ENCODE measurements around the gene PROX2.

Gene PROX2

GRCh38 chr14:74915826-74916225 is 39.9 kb upstream of the PROX2 start:
- H3K4me3 ChIP-seq (ENCODE audit: low read depth, low read length): no peak overlapping the region
- no peak for DNase-seq (ENCODE audit: low read depth)
- TF ChIP-seq CTCF (IDR thresholded peaks at IDR 0.05; ENCODE audit: low read depth, low read length): no peak
- TF ChIP-seq POLR2A (IDR thresholded peaks at IDR 0.05; ENCODE audit: extremely low read depth, insufficient read length): no peak
- TF ChIP-seq MYC (IDR thresholded peaks at IDR 0.05; ENCODE audit: low read depth, low read length): no peak
- TF ChIP-seq MAX (IDR thresholded peaks at IDR 0.05; ENCODE audit: low read depth, low read length): no peak

GRCh38 chr14:74915426-74915825 is 39.5 kb upstream of the PROX2 start:
- DNase-seq (ENCODE audit: low read depth): no peak
- H3K4me3 ChIP-seq (ENCODE audit: low read depth, low read length): no peak overlapping the region
- TF ChIP-seq MYC (IDR thresholded peaks at IDR 0.05; ENCODE audit: low read depth, low read length) (no peak), CTCF (IDR thresholded peaks at IDR 0.05; ENCODE audit: low read depth, low read length) (no peak), MAX (IDR thresholded peaks at IDR 0.05; ENCODE audit: low read depth, low read length) (no peak), POLR2A (IDR thresholded peaks at IDR 0.05; ENCODE audit: extremely low read depth, insufficient read length) (no peak)

- peak; percentile 61 for DNase-seq (ENCODE audit: low read depth)
- TF ChIP-seq MAX (IDR thresholded peaks at IDR 0.05; ENCODE audit: low read depth, low read length) (no peak; the same call in 1 of the 2 replicates), CTCF (IDR thresholded peaks at IDR 0.05; ENCODE audit: low read depth, low read length) (peak; percentile 83)
- no peak overlapping the region for H3K4me3 ChIP-seq (ENCODE audit: low read depth, low read length)
Measured at GRCh38 chr14:74913986-74914573, 38.1 kb upstream of the PROX2 start.

GRCh38 chr14:74913393-74913910 is 37.5 kb upstream of the PROX2 start:
- DNase-seq (ENCODE audit: low read depth): no peak
- H3K4me3 ChIP-seq (ENCODE audit: low read depth, low read length): no peak overlapping the region
- TF ChIP-seq MYC (IDR thresholded peaks at IDR 0.05; ENCODE audit: low read depth, low read length) (no peak), CTCF (IDR thresholded peaks at IDR 0.05; ENCODE audit: low read depth, low read length) (no peak), POLR2A (IDR thresholded peaks at IDR 0.05; ENCODE audit: extremely low read depth, insufficient read length) (no peak), MAX (IDR thresholded peaks at IDR 0.05; ENCODE audit: low read depth, low read length) (no peak)

GRCh38 chr14:74912801-74913200 is 36.9 kb upstream of the PROX2 start:
- TF ChIP-seq MAX (IDR thresholded peaks at IDR 0.05; ENCODE audit: low read depth, low read length): no peak
- TF ChIP-seq CTCF (IDR thresholded peaks at IDR 0.05; ENCODE audit: low read depth, low read length): no peak
- no peak for TF ChIP-seq MYC (IDR thresholded peaks at IDR 0.05; ENCODE audit: low read depth, low read length)
- no peak for TF ChIP-seq POLR2A (IDR thresholded peaks at IDR 0.05; ENCODE audit: extremely low read depth, insufficient read length)
- H3K4me3 ChIP-seq (ENCODE audit: low read depth, low read length): no peak overlapping the region
- no peak for DNase-seq (ENCODE audit: low read depth)

Data from NB4 (cell line).